SK-N-SH treated with all-trans-retinoic acid at 6 μM for 48 hours (cell line): Measurements from ENCODE around the gene PTN.
"Not testable (repeated sequence)": the region's sequence is repeated elsewhere in the genome, so short reads cannot be mapped to it uniquely, and the experiment has no call there.

ENCODE experiments used
- ATAC-seq: fragments of 200-7000 bp; cut with Tn5 transposase; 3 replicates; pipeline ENCODE4 v1.9.1; 2020; ENCODE audit warnings: mild to moderate bottlenecking, moderate library complexity
- ARNTL ChIP-seq: fragments of 450-650 bp; formaldehyde crosslinking; IDR thresholded peaks from 2 replicates; pipeline ENCODE4 v1.5.0; 2020; ENCODE audit warnings: low read depth, mild to moderate bottlenecking, moderate library complexity, borderline replicate concordance
- BACH2 ChIP-seq: fragments of 250-450 bp; sonication (Bioruptor Pico); IDR thresholded peaks from 2 replicates; pipeline ENCODE4 v1.9.0; 2021; ENCODE audit warnings: mild to moderate bottlenecking, borderline replicate concordance
- CREB5 ChIP-seq: fragments of 250-450 bp; sonication (Bioruptor Pico); IDR thresholded peaks from 2 replicates; pipeline ENCODE4 v1.5.1; 2020; ENCODE audit warnings: low read depth, mild to moderate bottlenecking, moderate library complexity
- CSDC2 ChIP-seq: fragments of 250-450 bp; sonication (Bioruptor Pico); IDR thresholded peaks from 2 replicates; pipeline ENCODE4 v1.5.0; 2020; ENCODE audit warnings: mild to moderate bottlenecking, moderate library complexity
- CSRNP3 ChIP-seq: fragments of 250-450 bp; sonication (Bioruptor Pico); IDR thresholded peaks from 2 replicates; pipeline ENCODE4 v1.5.1; 2021; ENCODE audit warnings: mild to moderate bottlenecking, moderate library complexity
- ESRRG ChIP-seq: fragments of 250-450 bp; sonication (Bioruptor Pico); IDR thresholded peaks from 2 replicates; pipeline ENCODE4 v1.6.1; 2021; ENCODE audit warnings: mild to moderate bottlenecking
- GLIS3 ChIP-seq: fragments of 250-450 bp; sonication (Bioruptor Pico); IDR thresholded peaks from 2 replicates; pipeline ENCODE4 v1.5.0; 2020; ENCODE audit warnings: mild to moderate bottlenecking, moderate library complexity
- OSR1 ChIP-seq: fragments of 250-450 bp; sonication (Bioruptor Pico); IDR thresholded peaks from 2 replicates; pipeline ENCODE4 v1.8.0; 2022; ENCODE audit warnings: moderate library complexity, mild to moderate bottlenecking, inconsistent platforms
- PATZ1 ChIP-seq: fragments of 250-450 bp; sonication (Bioruptor Pico); IDR thresholded peaks from 2 replicates; pipeline ENCODE4 v1.8.0; 2020; ENCODE audit warnings: mild to moderate bottlenecking, moderate library complexity, borderline replicate concordance
- PPARA ChIP-seq: fragments of 250-450 bp; sonication (Bioruptor Pico); IDR thresholded peaks from 2 replicates; pipeline ENCODE4 v1.5.0; 2020; ENCODE audit warnings: mild to moderate bottlenecking, borderline replicate concordance
- RARB ChIP-seq: fragments of 250-450 bp; sonication (Bioruptor Pico); IDR thresholded peaks from 2 replicates; pipeline ENCODE4 v1.8.0; 2021; ENCODE audit warnings: mild to moderate bottlenecking, moderate library complexity
- TCF4 ChIP-seq: fragments of 250-450 bp; sonication (Bioruptor Pico); IDR thresholded peaks from 2 replicates; pipeline ENCODE4 v1.8.0; 2021; ENCODE audit warnings: mild to moderate bottlenecking, moderate library complexity, borderline replicate concordance
- TOX ChIP-seq: fragments of 250-450 bp; sonication (Bioruptor Pico); IDR thresholded peaks from 2 replicates; pipeline ENCODE4 v1.8.0; 2021; ENCODE audit warnings: mild to moderate bottlenecking, moderate library complexity, borderline replicate concordance
- TSHZ2 ChIP-seq: fragments of 250-450 bp; sonication (Bioruptor Pico); IDR thresholded peaks from 2 replicates; pipeline ENCODE4 v1.5.0; 2020; ENCODE audit warnings: mild to moderate bottlenecking, moderate library complexity
- ZC3H10 ChIP-seq: fragments of 250-450 bp; sonication (Bioruptor Pico); IDR thresholded peaks from 2 replicates; pipeline ENCODE4 v1.5.1; 2021; ENCODE audit warnings: mild to moderate bottlenecking, moderate library complexity
- ZFP3 ChIP-seq: fragments of 250-450 bp; sonication (Bioruptor Pico); IDR thresholded peaks from 2 replicates; pipeline ENCODE4 v1.5.0; 2020; ENCODE audit warnings: mild to moderate bottlenecking, moderate library complexity
- ZNF565 ChIP-seq: fragments of 450-650 bp; formaldehyde crosslinking; conservative IDR thresholded peaks from 2 replicates; pipeline ENCODE4 v1.5.0; 2020; ENCODE audit warnings: low read depth, mild to moderate bottlenecking, moderate library complexity
- ZNF70 ChIP-seq: fragments of 450-650 bp; formaldehyde crosslinking; IDR thresholded peaks from 2 replicates; pipeline ENCODE4 v1.5.0; 2020; ENCODE audit warnings: mild to moderate bottlenecking, moderate library complexity
- ZNF8 ChIP-seq: fragments of 450-650 bp; formaldehyde crosslinking; IDR thresholded peaks from 2 replicates; pipeline ENCODE4 v1.5.0; 2020; ENCODE audit warnings: mild to moderate bottlenecking, moderate library complexity

PTN gene

GRCh38 chr7:137272249-137272648 is 71.3 kb downstream of the PTN start (continued):
- TF ChIP-seq PATZ1 (CRISPR knock-in tag), result no peak
- no peak for TF ChIP-seq GLIS3 (CRISPR knock-in tag)
- no peak for TF ChIP-seq ZFP3

GRCh38 chr7:137269240-137269639 is 74.3 kb downstream of the PTN start:
- no peak for TF ChIP-seq RARB (CRISPR knock-in tag)
- TF ChIP-seq ZNF565 (CRISPR knock-in tag), result no peak
- no peak for TF ChIP-seq OSR1
- no peak for TF ChIP-seq PPARA (CRISPR knock-in tag)
- TF ChIP-seq TCF4 (CRISPR knock-in tag), result no peak
- no peak for TF ChIP-seq PATZ1 (CRISPR knock-in tag)
- TF ChIP-seq ESRRG (CRISPR knock-in tag), result no peak
- TF ChIP-seq ZC3H10 (CRISPR knock-in tag), result no peak
- no peak for TF ChIP-seq ZNF70 (CRISPR knock-in tag)
- TF ChIP-seq ARNTL, result no peak
- TF ChIP-seq GLIS3 (CRISPR knock-in tag), result no peak
- no peak for TF ChIP-seq CREB5
- no peak for TF ChIP-seq BACH2 (CRISPR knock-in tag)
- no peak for ATAC-seq

- not testable (repeated sequence) for ATAC-seq
Observed at GRCh38 chr7:137268001-137268865, 75.3 kb downstream of the PTN start.

- no peak for TF ChIP-seq TOX (CRISPR knock-in tag)
- no peak for TF ChIP-seq ESRRG (CRISPR knock-in tag)
- no peak for TF ChIP-seq BACH2 (CRISPR knock-in tag)
- TF ChIP-seq TSHZ2 (CRISPR knock-in tag), result no peak
- TF ChIP-seq ZNF565 (CRISPR knock-in tag), result no peak
- no peak for TF ChIP-seq GLIS3 (CRISPR knock-in tag)
- no peak for ATAC-seq
Observed at GRCh38 chr7:137266764-137267163, 76.8 kb downstream of the PTN start.

GRCh38 chr7:137265480-137265879 is 78.1 kb downstream of the PTN start:
- ATAC-seq, result not testable (repeated sequence)

GRCh38 chr7:137262599-137262998 is 80.9 kb downstream of the PTN start:
- TF ChIP-seq CSDC2 (CRISPR knock-in tag) (no peak), TCF4 (CRISPR knock-in tag) (no peak), PPARA (CRISPR knock-in tag) (no peak), ZNF8 (no peak), CSRNP3 (CRISPR knock-in tag) (no peak), TSHZ2 (CRISPR knock-in tag) (no peak), ZC3H10 (CRISPR knock-in tag) (no peak), RARB (CRISPR knock-in tag) (no peak)
- ATAC-seq, result no peak
